Osteoblast (primary cell): ENCODE measurements around the gene GTF3C6. TPM values are rescaled to one million over a fixed set of nuclear protein-coding genes. Genes with fewer than 3 reads are reported as not detected.

Source experiments
- DNase-seq: peaks from one replicate; pipeline ENCODE4 v3.0.0; 2011; ENCODE audit warnings: low spot score, mixed read lengths; ENCODE audit not compliant: insufficient read length; ENCODE audit errors: missing footprints
- H2AFZ ChIP-seq: 2 replicates; pipeline ENCODE4 v1.6.0; 2011; ENCODE audit warnings: mild to moderate bottlenecking, low read length
- H3K27ac ChIP-seq: 2 replicates; pipeline ENCODE4 v1.5.1; 2011; ENCODE audit warnings: mild to moderate bottlenecking, low read depth, low read length, moderate library complexity
- H3K27me3 ChIP-seq: 2 replicates; pipeline ENCODE4 v1.6.0; 2012; ENCODE audit warnings: mild to moderate bottlenecking, control low read depth, inconsistent platforms, low read length, moderate library complexity; ENCODE audit not compliant: insufficient read depth
- H3K36me3 ChIP-seq: 2 replicates; pipeline ENCODE4 v1.5.1; 2011; ENCODE audit warnings: mild to moderate bottlenecking, low read length, control low read depth, moderate library complexity; ENCODE audit not compliant: insufficient read depth
- H3K4me1 ChIP-seq: 2 replicates; pipeline ENCODE4 v1.5.1; 2011; ENCODE audit warnings: mild to moderate bottlenecking, low read length, control low read depth, moderate library complexity; ENCODE audit not compliant: insufficient read depth
- H3K4me2 ChIP-seq: 2 replicates; pipeline ENCODE4 v1.6.0; 2011; ENCODE audit warnings: mild to moderate bottlenecking, low read length; ENCODE audit not compliant: insufficient read depth
- H3K4me3 ChIP-seq: fragments of 200-600 bp; sonication (generic); 3 replicates; pipeline ENCODE4 v1.5.1; 2012; ENCODE audit warnings: mild to moderate bottlenecking, low read length, inconsistent platforms; ENCODE audit not compliant: insufficient read depth
- H3K79me2 ChIP-seq: 2 replicates; pipeline ENCODE4 v1.6.0; 2012; ENCODE audit warnings: mild to moderate bottlenecking, low read length, control low read depth, inconsistent platforms; ENCODE audit not compliant: insufficient read depth
- H3K9me3 ChIP-seq: 2 replicates; pipeline ENCODE4 v1.5.1; 2011; ENCODE audit warnings: low read depth, low read length, control low read depth
- H4K20me1 ChIP-seq: 2 replicates; pipeline ENCODE4 v1.6.0; 2012; ENCODE audit warnings: mild to moderate bottlenecking, low read length, control low read depth; ENCODE audit not compliant: insufficient read depth
- total RNA-seq: library from RNA; depleted of rRNA; stranded (reverse); fragments of >200 nt; gene quantifications from 2 replicates; pipeline ENCODE4 v1.2.3, GENCODE V29; 2012
- TF ChIP-seq, protein P1 (sequence below): IDR thresholded peaks from 2 replicates; pipeline ENCODE4 v1.5.1; 2011; ENCODE audit warnings: mild to moderate bottlenecking, low read depth, low read length, moderate library complexity; ENCODE audit errors: extremely low read depth

The GTF3C6 gene, protein sequence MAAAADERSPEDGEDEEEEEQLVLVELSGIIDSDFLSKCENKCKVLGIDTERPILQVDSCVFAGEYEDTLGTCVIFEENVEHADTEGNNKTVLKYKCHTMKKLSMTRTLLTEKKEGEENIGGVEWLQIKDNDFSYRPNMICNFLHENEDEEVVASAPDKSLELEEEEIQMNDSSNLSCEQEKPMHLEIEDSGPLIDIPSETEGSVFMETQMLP
- 32.4 and 35.1 TPM in 2 replicates for total RNA-seq

- peak within 1 kb of the TSS; percentile 100 for H3K4me3 ChIP-seq
- no peaks in the 10 kb centered on the region for H3K9me3 ChIP-seq
- TF ChIP-seq, protein P1, sequence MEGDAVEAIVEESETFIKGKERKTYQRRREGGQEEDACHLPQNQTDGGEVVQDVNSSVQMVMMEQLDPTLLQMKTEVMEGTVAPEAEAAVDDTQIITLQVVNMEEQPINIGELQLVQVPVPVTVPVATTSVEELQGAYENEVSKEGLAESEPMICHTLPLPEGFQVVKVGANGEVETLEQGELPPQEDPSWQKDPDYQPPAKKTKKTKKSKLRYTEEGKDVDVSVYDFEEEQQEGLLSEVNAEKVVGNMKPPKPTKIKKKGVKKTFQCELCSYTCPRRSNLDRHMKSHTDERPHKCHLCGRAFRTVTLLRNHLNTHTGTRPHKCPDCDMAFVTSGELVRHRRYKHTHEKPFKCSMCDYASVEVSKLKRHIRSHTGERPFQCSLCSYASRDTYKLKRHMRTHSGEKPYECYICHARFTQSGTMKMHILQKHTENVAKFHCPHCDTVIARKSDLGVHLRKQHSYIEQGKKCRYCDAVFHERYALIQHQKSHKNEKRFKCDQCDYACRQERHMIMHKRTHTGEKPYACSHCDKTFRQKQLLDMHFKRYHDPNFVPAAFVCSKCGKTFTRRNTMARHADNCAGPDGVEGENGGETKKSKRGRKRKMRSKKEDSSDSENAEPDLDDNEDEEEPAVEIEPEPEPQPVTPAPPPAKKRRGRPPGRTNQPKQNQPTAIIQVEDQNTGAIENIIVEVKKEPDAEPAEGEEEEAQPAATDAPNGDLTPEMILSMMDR = no peak
- peak within 1 kb of the TSS; percentile 89 for H3K4me2 ChIP-seq
- no peaks in the 10 kb centered on the region for H4K20me1 ChIP-seq
- peak within 1 kb of the TSS; percentile 99 for H2AFZ ChIP-seq
- peak within 1 kb of the TSS; percentile 89 for H3K27ac ChIP-seq
- no peaks in the 10 kb centered on the region for H3K27me3 ChIP-seq
- H3K4me1 ChIP-seq = peaks cover 3% of the 10 kb centered on the region
- peaks cover 25% of the 10 kb centered on the region for H3K36me3 ChIP-seq
- H3K79me2 ChIP-seq = peaks cover 13% of the 10 kb centered on the region
- peak; percentile 95 for DNase-seq
These were observed at the start of gene GTF3C6 for GRCh38 chr6:110958329-110959192. TSS of gene GTF3C6 (plus strand) at chr6:110958706. CDS start at chr6:110958770, 64 bp downstream.

DNA sequence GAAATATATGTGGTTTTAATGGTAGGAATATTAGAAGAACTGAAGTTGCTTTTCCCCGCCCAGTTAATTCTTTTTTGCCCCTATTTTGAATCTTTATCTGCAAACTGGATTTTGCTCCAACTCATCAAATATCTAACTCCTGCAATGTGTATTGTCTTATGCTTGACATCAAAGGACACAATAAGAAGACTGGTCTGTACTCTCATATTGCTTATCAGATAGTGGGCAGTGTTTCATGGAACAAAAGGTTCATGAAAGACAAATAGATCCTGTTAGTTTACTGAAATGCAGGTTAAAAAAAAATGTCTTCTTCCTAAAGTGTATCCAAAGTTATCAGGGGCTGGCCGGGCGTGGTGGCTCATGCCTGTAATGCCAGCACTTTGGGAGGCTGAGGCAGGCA is 27.7 kb upstream of the GTF3C6 start:
- H4K20me1 ChIP-seq = no peaks in the 10 kb centered on the region
- TF ChIP-seq, protein P1 = no peak
- no peak for DNase-seq
- no peaks in the 10 kb centered on the region for H3K27me3 ChIP-seq
- no peak overlapping the region for H3K27ac ChIP-seq
- H3K9me3 ChIP-seq = no peaks in the 10 kb centered on the region
- H3K79me2 ChIP-seq = no peaks in the 10 kb centered on the region
- H3K36me3 ChIP-seq = no peaks in the 10 kb centered on the region
- no peak overlapping the region for H3K4me3 ChIP-seq
- no peaks in the 10 kb centered on the region for H3K4me1 ChIP-seq
- H3K4me2 ChIP-seq = no peak overlapping the region
- H2AFZ ChIP-seq = no peak overlapping the region

- Histone ChIP-seq H4K20me1 (no peaks in the 10 kb centered on the region), H3K27me3 (no peaks in the 10 kb centered on the region), H3K9me3 (no peaks in the 10 kb centered on the region), H3K4me2 (no peak overlapping the region), H3K79me2 (no peaks in the 10 kb centered on the region), H3K4me1 (no peaks in the 10 kb centered on the region), H3K27ac (no peak overlapping the region), H2AFZ (no peak overlapping the region), H3K36me3 (no peaks in the 10 kb centered on the region), H3K4me3 (no peak overlapping the region)
- TF ChIP-seq, protein P1 = no peak
- no peak for DNase-seq
These were observed 24.6 kb upstream of the GTF3C6 start for GRCh38 chr6:110933912-110934311.

- Histone ChIP-seq H3K27ac (no peak overlapping the region), H3K9me3 (no peaks in the 10 kb centered on the region), H3K4me2 (no peak overlapping the region), H3K36me3 (no peaks in the 10 kb centered on the region), H3K4me1 (no peaks in the 10 kb centered on the region), H3K79me2 (no peaks in the 10 kb centered on the region), H2AFZ (no peak overlapping the region), H4K20me1 (no peaks in the 10 kb centered on the region), H3K27me3 (no peaks in the 10 kb centered on the region), H3K4me3 (no peak overlapping the region)
- TF ChIP-seq, protein P1 = no peak
- DNase-seq = no peak
These were observed 24.1 kb upstream of the GTF3C6 start for GRCh38 chr6:110934381-110934898.
